ENCODE measurements around the gene C19orf81. TPM values are rescaled to one million over a fixed set of nuclear protein-coding genes. Genes with fewer than 3 reads are reported as not detected.

The C19orf81 gene
- polyA plus RNA-seq, 1 donor (not counting 4 experiments of a cell fraction or from before 2014, with no cell fraction given): not detected

DNA sequence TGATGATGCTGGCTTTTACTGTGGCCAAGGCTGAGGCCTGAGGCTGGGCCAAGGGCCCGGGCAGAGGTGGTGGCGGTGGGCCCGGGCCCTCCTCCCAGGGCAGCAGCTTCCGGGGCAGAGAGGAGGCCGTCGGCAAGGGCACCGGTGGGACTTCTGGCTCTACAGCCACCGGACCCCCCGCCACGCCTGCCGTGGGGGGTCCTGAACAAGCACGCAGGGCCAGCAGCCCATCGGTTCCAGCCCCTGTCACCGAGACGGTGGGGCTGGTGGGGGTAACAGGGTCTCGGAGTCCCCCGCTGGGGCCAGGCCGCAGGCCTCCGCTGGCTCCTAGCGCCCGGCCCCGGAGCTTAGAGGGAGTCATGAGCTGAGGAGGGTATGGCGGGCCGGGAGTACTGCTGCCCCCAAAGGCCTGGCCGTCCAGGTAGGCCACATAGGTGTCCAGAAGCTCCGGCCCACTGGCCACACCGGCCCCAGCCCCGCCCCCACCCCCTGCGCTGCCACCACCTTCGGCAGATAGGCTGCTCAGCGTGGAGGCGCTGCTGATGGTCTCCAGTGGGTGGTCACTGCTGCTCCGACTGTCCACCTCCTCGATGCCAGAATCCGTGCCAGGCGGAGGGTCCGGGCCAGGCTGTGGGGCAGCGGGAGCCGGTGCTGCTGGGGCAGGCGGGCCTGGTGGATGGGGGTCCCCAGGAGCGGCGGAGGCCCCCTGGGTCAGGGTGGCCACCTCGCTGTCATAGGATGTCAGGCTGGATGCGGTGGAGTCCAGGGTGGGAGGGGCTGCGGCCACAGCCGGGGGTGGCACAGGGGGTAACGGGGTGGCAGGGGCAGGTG, 17.3 kb downstream of the C19orf81 start:
- H4K20me1 ChIP-seq (ENCODE audit: control insufficient read depth, extremely low read depth, insufficient read depth, low read length): peaks cover 2% of the 10 kb centered on the region
- H3K36me3 ChIP-seq (ENCODE audit: control insufficient read depth in 2 of 2, extremely low read depth in 1 of 2, insufficient read depth in 2 of 2, low read length in 2 of 2): no peaks in the 10 kb centered on the region
- H3K4me1 ChIP-seq (ENCODE audit: control insufficient read depth, extremely low read depth, insufficient read depth, low read length): no peaks in the 10 kb centered on the region
- H3K9me3 ChIP-seq (ENCODE audit: control insufficient read depth, low read depth, low read length): no peaks in the 10 kb centered on the region
- peaks cover 46% of the 10 kb centered on the region for H3K27me3 ChIP-seq (ENCODE audit: control insufficient read depth, extremely low read depth, insufficient read depth, low read length)
- no peaks in the 10 kb centered on the region for H3K79me2 ChIP-seq (ENCODE audit: control insufficient read depth, insufficient read depth, low read length)
- DNase-seq (ENCODE audit: low read depth, low spot score) (no peak), FAIRE-seq (no peak)
- H3K27ac ChIP-seq (ENCODE audit: control insufficient read depth, insufficient read depth, low read length): no peak overlapping the region
- no peak overlapping the region for H3K4me2 ChIP-seq (ENCODE audit: control insufficient read depth, extremely low read depth, insufficient read depth, low read depth, low read length)
- H3K4me3 ChIP-seq (ENCODE audit: control insufficient read depth in 2 of 3, extremely low read depth in 1 of 3, insufficient read depth in 2 of 3, low read depth in 1 of 3, low read length in 3 of 3): no peak overlapping the region
- dilution Hi-C loops (cut with MboI; ENCODE audit: extremely low pct_ligation_motif_present, low sequenced_read_pairs): no loop called here
- TF ChIP-seq, protein P1, sequence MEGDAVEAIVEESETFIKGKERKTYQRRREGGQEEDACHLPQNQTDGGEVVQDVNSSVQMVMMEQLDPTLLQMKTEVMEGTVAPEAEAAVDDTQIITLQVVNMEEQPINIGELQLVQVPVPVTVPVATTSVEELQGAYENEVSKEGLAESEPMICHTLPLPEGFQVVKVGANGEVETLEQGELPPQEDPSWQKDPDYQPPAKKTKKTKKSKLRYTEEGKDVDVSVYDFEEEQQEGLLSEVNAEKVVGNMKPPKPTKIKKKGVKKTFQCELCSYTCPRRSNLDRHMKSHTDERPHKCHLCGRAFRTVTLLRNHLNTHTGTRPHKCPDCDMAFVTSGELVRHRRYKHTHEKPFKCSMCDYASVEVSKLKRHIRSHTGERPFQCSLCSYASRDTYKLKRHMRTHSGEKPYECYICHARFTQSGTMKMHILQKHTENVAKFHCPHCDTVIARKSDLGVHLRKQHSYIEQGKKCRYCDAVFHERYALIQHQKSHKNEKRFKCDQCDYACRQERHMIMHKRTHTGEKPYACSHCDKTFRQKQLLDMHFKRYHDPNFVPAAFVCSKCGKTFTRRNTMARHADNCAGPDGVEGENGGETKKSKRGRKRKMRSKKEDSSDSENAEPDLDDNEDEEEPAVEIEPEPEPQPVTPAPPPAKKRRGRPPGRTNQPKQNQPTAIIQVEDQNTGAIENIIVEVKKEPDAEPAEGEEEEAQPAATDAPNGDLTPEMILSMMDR (optimal IDR thresholded peaks at IDR 0.05 in 1 of 3, IDR thresholded peaks at IDR 0.05 in 1 of 3, conservative IDR thresholded peaks at IDR 0.05 in 1 of 3; ENCODE audit: extremely low read depth in 1 of 3, insufficient read depth in 2 of 3, low read length in 3 of 3): no peak
- peak; percentile 76 for TF ChIP-seq EZH2 (IDR thresholded peaks at IDR 0.05; ENCODE audit: low read length)
- H2AFZ ChIP-seq (ENCODE audit: control insufficient read depth, low read length): no peak overlapping the region
- H3K9me1 ChIP-seq (ENCODE audit: control insufficient read depth, extremely low read depth, insufficient read depth, low read length): no peaks in the 10 kb centered on the region
- no peak overlapping the region for H3K9ac ChIP-seq (ENCODE audit: control insufficient read depth, extremely low read depth, insufficient read depth, low read length)

DNA sequence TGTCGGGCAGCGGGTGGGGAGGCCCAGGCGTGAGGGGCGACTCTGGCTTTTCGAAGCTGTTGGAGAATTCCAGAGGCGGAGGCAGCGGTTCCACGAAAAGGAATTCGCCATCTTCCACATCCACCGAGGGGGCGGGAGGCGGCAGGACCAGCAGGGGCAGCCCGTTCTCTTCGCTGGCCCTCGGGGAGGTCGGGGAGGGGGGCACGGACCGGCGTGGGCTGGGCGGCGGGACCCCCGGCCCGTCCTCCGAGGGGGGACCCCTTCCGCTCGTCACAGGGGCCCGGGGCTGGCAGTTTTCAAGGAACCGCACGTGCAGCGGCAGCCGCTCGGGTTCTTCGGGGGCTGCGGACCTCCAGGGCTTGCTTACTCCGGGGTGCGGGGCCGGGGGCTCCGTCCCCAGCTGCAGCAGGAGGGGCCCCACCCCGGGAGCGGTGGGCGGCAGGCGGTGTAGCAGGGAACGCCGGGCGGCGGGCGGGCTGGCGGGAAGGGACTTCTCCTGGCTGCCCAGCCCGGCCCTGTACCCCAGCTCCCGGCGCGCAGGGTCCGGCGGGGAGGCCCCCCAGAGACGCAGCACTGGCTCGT, 18.0 kb downstream of the C19orf81 start:
- FAIRE-seq: no peak
- H2AFZ ChIP-seq (ENCODE audit: control insufficient read depth, low read length): no peak overlapping the region
- no peak for DNase-seq (ENCODE audit: low read depth, low spot score)
- no peaks in the 10 kb centered on the region for H3K9me1 ChIP-seq (ENCODE audit: control insufficient read depth, extremely low read depth, insufficient read depth, low read length)
- H3K4me2 ChIP-seq (ENCODE audit: control insufficient read depth, extremely low read depth, insufficient read depth, low read depth, low read length): no peak overlapping the region
- H3K27ac ChIP-seq (ENCODE audit: control insufficient read depth, insufficient read depth, low read length): no peak overlapping the region
- no peaks in the 10 kb centered on the region for H3K4me1 ChIP-seq (ENCODE audit: control insufficient read depth, extremely low read depth, insufficient read depth, low read length)
- TF ChIP-seq, protein P1 (optimal IDR thresholded peaks at IDR 0.05 in 1 of 3, IDR thresholded peaks at IDR 0.05 in 1 of 3, conservative IDR thresholded peaks at IDR 0.05 in 1 of 3; ENCODE audit: extremely low read depth in 1 of 3, insufficient read depth in 2 of 3, low read length in 3 of 3): no peak
- TF ChIP-seq EZH2 (IDR thresholded peaks at IDR 0.05; ENCODE audit: low read length): no peak
- peaks cover 46% of the 10 kb centered on the region for H3K27me3 ChIP-seq (ENCODE audit: control insufficient read depth, extremely low read depth, insufficient read depth, low read length)
- no peaks in the 10 kb centered on the region for H3K36me3 ChIP-seq (ENCODE audit: control insufficient read depth in 2 of 2, extremely low read depth in 1 of 2, insufficient read depth in 2 of 2, low read length in 2 of 2)
- dilution Hi-C loops (cut with MboI; ENCODE audit: extremely low pct_ligation_motif_present, low sequenced_read_pairs): no loop called here
- H3K9me3 ChIP-seq (ENCODE audit: control insufficient read depth, low read depth, low read length): no peaks in the 10 kb centered on the region
- H3K79me2 ChIP-seq (ENCODE audit: control insufficient read depth, insufficient read depth, low read length): no peaks in the 10 kb centered on the region
- no peak overlapping the region for H3K9ac ChIP-seq (ENCODE audit: control insufficient read depth, extremely low read depth, insufficient read depth, low read length)
- H3K4me3 ChIP-seq (ENCODE audit: control insufficient read depth in 2 of 3, extremely low read depth in 1 of 3, insufficient read depth in 2 of 3, low read depth in 1 of 3, low read length in 3 of 3): no peak overlapping the region
- H4K20me1 ChIP-seq (ENCODE audit: control insufficient read depth, extremely low read depth, insufficient read depth, low read length): peaks cover 2% of the 10 kb centered on the region
